Measurements from ENCODE around the gene MAP3K13.
"Not testable (repeated sequence)": the region's sequence is repeated elsewhere in the genome, so short reads cannot be mapped to it uniquely, and the experiment has no call there.

MAP3K13 gene

GRCh38 chr3:185420762-185421161 is 57.8 kb downstream of the MAP3K13 start:
- H3K9me3 ChIP-seq (ENCODE audit: control insufficient read depth, insufficient read depth, low read length): no peaks in the 10 kb centered on the region
- no peaks in the 10 kb centered on the region for H3K36me3 ChIP-seq (ENCODE audit: control insufficient read depth, insufficient read depth, low read length)
- H3K27ac ChIP-seq (ENCODE audit: low read length): no peak overlapping the region
- DNase-seq (ENCODE audit: low read depth, low spot score): no peak
- WGBS (ENCODE audit: insufficient coverage, insufficient read length): no CpG with 5 or more reads among the region's 5 CpGs
- H3K4me3 ChIP-seq (ENCODE audit: low read length): no peak overlapping the region
- H3K27me3 ChIP-seq (ENCODE audit: control insufficient read depth, insufficient read depth, low read length): no peaks in the 10 kb centered on the region
- no peaks in the 10 kb centered on the region for H3K4me1 ChIP-seq (ENCODE audit: control insufficient read depth, insufficient read depth, low read length)

GRCh38 chr3:185421577-185422232 is 58.8 kb downstream of the MAP3K13 start:
- Histone ChIP-seq H3K9me3 (ENCODE audit: control insufficient read depth, insufficient read depth, low read length) (no peaks in the 10 kb centered on the region), H3K27me3 (ENCODE audit: control insufficient read depth, insufficient read depth, low read length) (no peaks in the 10 kb centered on the region), H3K36me3 (ENCODE audit: control insufficient read depth, insufficient read depth, low read length) (no peaks in the 10 kb centered on the region), H3K4me1 (ENCODE audit: control insufficient read depth, insufficient read depth, low read length) (no peaks in the 10 kb centered on the region), H3K27ac (ENCODE audit: low read length) (no peak overlapping the region), H3K4me3 (ENCODE audit: low read length) (no peak overlapping the region)
- no CpG with 5 or more reads among the region's 6 CpGs for WGBS (ENCODE audit: insufficient coverage, insufficient read length)
- no peak for DNase-seq (ENCODE audit: low read depth, low spot score)

- H3K27me3 ChIP-seq (ENCODE audit: control insufficient read depth, insufficient read depth, low read length): no peaks in the 10 kb centered on the region
- no peaks in the 10 kb centered on the region for H3K36me3 ChIP-seq (ENCODE audit: control insufficient read depth, insufficient read depth, low read length)
- DNase-seq (ENCODE audit: low read depth, low spot score): no peak
- H3K9me3 ChIP-seq (ENCODE audit: control insufficient read depth, insufficient read depth, low read length): no peaks in the 10 kb centered on the region
- H3K4me1 ChIP-seq (ENCODE audit: control insufficient read depth, insufficient read depth, low read length): no peaks in the 10 kb centered on the region
- H3K27ac ChIP-seq (ENCODE audit: low read length): no peak overlapping the region
- H3K4me3 ChIP-seq (ENCODE audit: low read length): no peak overlapping the region
- no CpG with 5 or more reads among the region's 4 CpGs for WGBS (ENCODE audit: insufficient coverage, insufficient read length)
Measured at GRCh38 chr3:185422677-185423076, 59.7 kb downstream of the MAP3K13 start.

DNA sequence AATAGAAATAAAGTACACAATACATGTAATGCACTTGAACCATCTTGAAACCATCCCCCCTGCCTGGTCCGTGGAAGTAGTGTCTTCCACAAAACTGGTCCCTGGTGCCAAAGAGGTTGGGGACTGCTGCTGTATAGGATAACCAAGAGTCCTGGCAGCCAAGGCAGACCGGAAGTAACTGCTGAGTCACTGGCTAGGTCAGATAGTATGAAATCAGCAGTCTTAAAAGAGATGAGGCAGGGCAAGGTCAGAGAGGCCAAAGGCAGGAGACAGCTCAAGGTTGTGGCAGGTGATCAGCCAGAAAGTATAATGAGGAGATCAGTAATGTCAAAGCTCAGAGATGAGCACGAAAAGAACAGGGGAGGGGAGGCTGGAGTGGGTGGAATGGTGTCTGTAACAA is 60.2 kb downstream of the MAP3K13 start:
- no peaks in the 10 kb centered on the region for H3K4me1 ChIP-seq (ENCODE audit: control insufficient read depth, insufficient read depth, low read length)
- H3K27me3 ChIP-seq (ENCODE audit: control insufficient read depth, insufficient read depth, low read length): no peaks in the 10 kb centered on the region
- DNase-seq (ENCODE audit: low read depth, low spot score): no peak
- no peak overlapping the region for H3K27ac ChIP-seq (ENCODE audit: low read length)
- H3K36me3 ChIP-seq (ENCODE audit: control insufficient read depth, insufficient read depth, low read length): no peaks in the 10 kb centered on the region
- no peak overlapping the region for H3K4me3 ChIP-seq (ENCODE audit: low read length)
- no CpG with 5 or more reads among the region's 3 CpGs for WGBS (ENCODE audit: insufficient coverage, insufficient read length)
- no peaks in the 10 kb centered on the region for H3K9me3 ChIP-seq (ENCODE audit: control insufficient read depth, insufficient read depth, low read length)

DNA sequence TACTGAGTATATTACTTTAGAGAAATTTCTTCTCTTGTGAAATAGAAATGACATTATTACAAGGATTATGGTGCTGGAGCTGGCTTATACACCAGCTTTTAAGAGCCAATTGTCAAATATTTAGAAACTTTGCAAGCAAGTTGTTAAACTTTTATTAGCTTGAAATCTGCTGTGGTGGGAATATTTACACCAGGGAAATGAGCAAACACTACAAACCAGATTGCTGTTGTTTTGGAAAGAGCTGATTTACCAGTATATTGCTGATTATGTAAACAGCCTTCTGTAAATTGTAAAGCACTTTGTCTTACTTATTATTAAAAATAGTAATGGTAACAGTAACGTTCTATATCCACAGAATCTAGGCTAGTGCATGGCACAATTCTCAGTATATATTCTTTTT is 61.5 kb downstream of the MAP3K13 start:
- no peak for DNase-seq (ENCODE audit: low read depth, low spot score)
- Histone ChIP-seq H3K4me3 (ENCODE audit: low read length) (no peak overlapping the region), H3K9me3 (ENCODE audit: control insufficient read depth, insufficient read depth, low read length) (no peaks in the 10 kb centered on the region), H3K27ac (ENCODE audit: low read length) (no peak overlapping the region), H3K27me3 (ENCODE audit: control insufficient read depth, insufficient read depth, low read length) (no peaks in the 10 kb centered on the region), H3K36me3 (ENCODE audit: control insufficient read depth, insufficient read depth, low read length) (no peaks in the 10 kb centered on the region), H3K4me1 (ENCODE audit: control insufficient read depth, insufficient read depth, low read length) (no peaks in the 10 kb centered on the region)
- WGBS (ENCODE audit: insufficient coverage, insufficient read length): no CpG with 5 or more reads among the region's 1 CpG

DNA sequence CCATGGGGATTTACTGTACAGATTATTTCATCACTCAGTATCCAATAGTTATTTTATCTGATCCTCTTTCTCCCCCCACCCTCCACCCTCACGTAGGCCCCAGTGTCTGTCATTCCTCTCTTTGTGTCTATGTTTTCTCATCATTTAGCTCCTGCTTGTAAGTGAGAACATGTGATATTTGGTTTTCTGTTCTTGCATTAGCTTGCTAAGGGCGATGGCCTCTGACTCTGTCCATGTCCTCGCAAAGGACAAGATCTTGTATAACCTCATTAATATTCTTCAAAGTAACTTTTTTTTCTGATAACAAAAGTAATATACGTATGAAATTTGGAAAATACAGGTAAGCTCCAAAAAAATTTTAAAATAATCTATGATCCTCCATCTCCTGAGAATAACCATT is 67.4 kb downstream of the MAP3K13 start:
- no CpG with 5 or more reads among the region's 4 CpGs for WGBS (ENCODE audit: insufficient coverage, insufficient read length)
- no peak for DNase-seq (ENCODE audit: low read depth, low spot score)
- H3K4me1 ChIP-seq (ENCODE audit: control insufficient read depth, insufficient read depth, low read length): no peaks in the 10 kb centered on the region
- no peak overlapping the region for H3K4me3 ChIP-seq (ENCODE audit: low read length)
- no peaks in the 10 kb centered on the region for H3K9me3 ChIP-seq (ENCODE audit: control insufficient read depth, insufficient read depth, low read length)
- H3K27me3 ChIP-seq (ENCODE audit: control insufficient read depth, insufficient read depth, low read length): no peaks in the 10 kb centered on the region
- no peaks in the 10 kb centered on the region for H3K36me3 ChIP-seq (ENCODE audit: control insufficient read depth, insufficient read depth, low read length)
- H3K27ac ChIP-seq (ENCODE audit: low read length): no peak overlapping the region

DNA sequence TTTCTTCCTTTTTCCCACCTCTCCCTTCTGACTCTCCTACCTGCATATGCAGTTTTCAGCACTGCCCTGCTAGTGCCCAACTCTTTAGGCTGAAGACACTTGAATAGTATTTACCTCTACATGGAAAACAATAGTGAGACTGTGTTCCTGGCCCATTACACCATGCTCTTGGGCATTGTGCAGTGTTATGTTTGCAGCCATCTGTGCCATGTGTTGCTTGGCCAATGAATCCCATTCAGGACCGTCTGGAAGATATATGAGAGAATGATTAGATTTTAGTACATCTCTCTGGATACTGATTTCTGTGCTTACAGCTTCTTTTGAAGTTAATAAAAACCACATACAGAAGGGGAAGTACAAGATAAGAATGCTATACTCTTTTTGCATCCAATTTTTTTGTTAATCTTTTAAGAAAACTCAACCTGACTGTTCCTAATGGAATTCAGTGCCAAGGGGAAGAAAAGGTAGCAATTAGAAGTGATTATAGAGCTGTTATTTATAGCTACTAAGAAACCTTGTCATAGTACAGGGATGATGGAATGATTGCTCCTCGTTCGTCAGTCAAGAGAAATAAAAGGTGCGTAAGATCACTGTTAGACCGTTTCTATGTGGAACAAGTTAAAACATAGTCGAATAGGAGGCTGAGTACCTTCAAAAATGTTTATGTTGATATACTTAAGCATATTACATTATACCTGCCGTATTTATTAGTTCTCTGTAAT is 77.0 kb downstream of the MAP3K13 start:
- DNase-seq (ENCODE audit: low read depth, low spot score): no peak
- no peak overlapping the region for H3K4me3 ChIP-seq (ENCODE audit: low read length)
- no peaks in the 10 kb centered on the region for H3K36me3 ChIP-seq (ENCODE audit: control insufficient read depth, insufficient read depth, low read length)
- no CpG with 5 or more reads among the region's 7 CpGs for WGBS (ENCODE audit: insufficient coverage, insufficient read length)
- H3K27ac ChIP-seq (ENCODE audit: low read length): no peak overlapping the region
- no peaks in the 10 kb centered on the region for H3K27me3 ChIP-seq (ENCODE audit: control insufficient read depth, insufficient read depth, low read length)
- H3K4me1 ChIP-seq (ENCODE audit: control insufficient read depth, insufficient read depth, low read length): no peaks in the 10 kb centered on the region
- H3K9me3 ChIP-seq (ENCODE audit: control insufficient read depth, insufficient read depth, low read length): no peaks in the 10 kb centered on the region

- Histone ChIP-seq H3K36me3 (ENCODE audit: control insufficient read depth, insufficient read depth, low read length) (no peaks in the 10 kb centered on the region), H3K9me3 (ENCODE audit: control insufficient read depth, insufficient read depth, low read length) (no peaks in the 10 kb centered on the region), H3K4me1 (ENCODE audit: control insufficient read depth, insufficient read depth, low read length) (no peaks in the 10 kb centered on the region), H3K27ac (ENCODE audit: low read length) (no peak overlapping the region), H3K4me3 (ENCODE audit: low read length) (no peak overlapping the region), H3K27me3 (ENCODE audit: control insufficient read depth, insufficient read depth, low read length) (no peaks in the 10 kb centered on the region)
- 100% methylated on average over 1 of the region's 6 CpGs for WGBS (ENCODE audit: insufficient coverage, insufficient read length)
- no peak for DNase-seq (ENCODE audit: low read depth, low spot score)
Measured at GRCh38 chr3:185442031-185442430, 79.1 kb downstream of the MAP3K13 start.

GRCh38 chr3:185444329-185444728 is 81.4 kb downstream of the MAP3K13 start:
- DNase-seq (ENCODE audit: low read depth, low spot score): no peak
- no peaks in the 10 kb centered on the region for H3K4me1 ChIP-seq (ENCODE audit: control insufficient read depth, insufficient read depth, low read length)
- no peaks in the 10 kb centered on the region for H3K9me3 ChIP-seq (ENCODE audit: control insufficient read depth, insufficient read depth, low read length)
- H3K36me3 ChIP-seq (ENCODE audit: control insufficient read depth, insufficient read depth, low read length): no peaks in the 10 kb centered on the region
- no peaks in the 10 kb centered on the region for H3K27me3 ChIP-seq (ENCODE audit: control insufficient read depth, insufficient read depth, low read length)
- no peak overlapping the region for H3K4me3 ChIP-seq (ENCODE audit: low read length)
- no peak overlapping the region for H3K27ac ChIP-seq (ENCODE audit: low read length)
- no CpG with 5 or more reads among the region's 2 CpGs for whole genome bisulfite sequencing (ENCODE audit: insufficient coverage, insufficient read length)

DNA sequence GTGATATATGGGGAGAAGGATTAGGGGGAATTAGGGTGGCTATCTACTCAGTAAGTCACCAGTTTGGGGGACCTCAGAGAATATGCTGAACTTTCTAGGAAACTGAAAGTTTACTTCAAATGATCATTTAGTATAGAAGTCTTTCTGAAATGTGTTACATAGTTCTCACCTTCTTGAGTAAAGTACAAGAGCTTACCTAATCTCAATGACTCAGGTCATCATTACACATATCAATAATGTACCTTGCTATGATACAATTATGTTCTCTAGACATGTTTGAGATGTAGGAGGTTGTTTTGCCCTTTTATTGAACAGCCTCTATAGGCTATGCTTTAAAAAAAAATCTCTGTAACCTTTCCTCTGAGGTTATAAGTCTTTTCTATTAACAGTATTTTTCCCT is 85.2 kb downstream of the MAP3K13 start:
- H3K4me1 ChIP-seq (ENCODE audit: control insufficient read depth, insufficient read depth, low read length): no peaks in the 10 kb centered on the region
- DNase-seq (ENCODE audit: low read depth, low spot score): no peak
- H3K27ac ChIP-seq (ENCODE audit: low read length): no peak overlapping the region

GRCh38 chr3:185451432-185451831 is 88.5 kb downstream of the MAP3K13 start:
- not testable (repeated sequence) for H3K4me1 ChIP-seq (ENCODE audit: control insufficient read depth, insufficient read depth, low read length); H3K4me3 ChIP-seq (ENCODE audit: low read length); H3K36me3 ChIP-seq (ENCODE audit: control insufficient read depth, insufficient read depth, low read length); H3K27ac ChIP-seq (ENCODE audit: low read length); DNase-seq (ENCODE audit: low read depth, low spot score); H3K9me3 ChIP-seq (ENCODE audit: control insufficient read depth, insufficient read depth, low read length); H3K27me3 ChIP-seq (ENCODE audit: control insufficient read depth, insufficient read depth, low read length)
- no CpG with 5 or more reads among the region's 8 CpGs for WGBS (ENCODE audit: insufficient coverage, insufficient read length)

More for the DNA sequence above, 85.2 kb downstream of the MAP3K13 start:
- no peak overlapping the region for H3K4me3 ChIP-seq (ENCODE audit: low read length)
- no peaks in the 10 kb centered on the region for H3K9me3 ChIP-seq (ENCODE audit: control insufficient read depth, insufficient read depth, low read length)
- H3K36me3 ChIP-seq (ENCODE audit: control insufficient read depth, insufficient read depth, low read length): no peaks in the 10 kb centered on the region
- H3K27me3 ChIP-seq (ENCODE audit: control insufficient read depth, insufficient read depth, low read length): no peaks in the 10 kb centered on the region
